Measurements from ENCODE around the gene GGT6.

DNA sequence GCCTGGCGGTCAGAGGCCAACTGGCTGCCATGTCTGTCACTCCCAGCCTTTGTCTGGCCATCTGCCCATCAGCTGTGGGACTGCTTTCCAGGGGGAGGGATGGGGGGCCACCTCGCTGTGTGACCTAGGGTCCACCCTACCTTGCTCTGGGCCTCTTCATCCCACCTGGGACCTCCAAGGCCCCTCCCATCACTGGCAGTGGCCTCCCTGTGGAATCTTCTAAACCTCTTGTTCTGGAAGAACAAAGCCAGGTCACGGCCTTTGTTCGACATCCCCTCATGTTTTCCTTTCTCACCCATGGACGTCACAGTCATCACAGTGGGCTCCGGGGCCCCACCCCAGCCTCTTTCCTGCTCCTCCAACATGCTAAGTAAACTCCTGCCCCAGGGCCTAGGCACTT, 37.7 kb downstream of the GGT6 start:
- TF ChIP-seq, protein P1, sequence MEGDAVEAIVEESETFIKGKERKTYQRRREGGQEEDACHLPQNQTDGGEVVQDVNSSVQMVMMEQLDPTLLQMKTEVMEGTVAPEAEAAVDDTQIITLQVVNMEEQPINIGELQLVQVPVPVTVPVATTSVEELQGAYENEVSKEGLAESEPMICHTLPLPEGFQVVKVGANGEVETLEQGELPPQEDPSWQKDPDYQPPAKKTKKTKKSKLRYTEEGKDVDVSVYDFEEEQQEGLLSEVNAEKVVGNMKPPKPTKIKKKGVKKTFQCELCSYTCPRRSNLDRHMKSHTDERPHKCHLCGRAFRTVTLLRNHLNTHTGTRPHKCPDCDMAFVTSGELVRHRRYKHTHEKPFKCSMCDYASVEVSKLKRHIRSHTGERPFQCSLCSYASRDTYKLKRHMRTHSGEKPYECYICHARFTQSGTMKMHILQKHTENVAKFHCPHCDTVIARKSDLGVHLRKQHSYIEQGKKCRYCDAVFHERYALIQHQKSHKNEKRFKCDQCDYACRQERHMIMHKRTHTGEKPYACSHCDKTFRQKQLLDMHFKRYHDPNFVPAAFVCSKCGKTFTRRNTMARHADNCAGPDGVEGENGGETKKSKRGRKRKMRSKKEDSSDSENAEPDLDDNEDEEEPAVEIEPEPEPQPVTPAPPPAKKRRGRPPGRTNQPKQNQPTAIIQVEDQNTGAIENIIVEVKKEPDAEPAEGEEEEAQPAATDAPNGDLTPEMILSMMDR (optimal IDR thresholded peaks at IDR 0.05 in 1 of 3, IDR thresholded peaks at IDR 0.05 in 1 of 3, conservative IDR thresholded peaks at IDR 0.05 in 1 of 3; ENCODE audit: extremely low read depth in 1 of 3, insufficient read depth in 2 of 3, low read length in 3 of 3): no peak
- TF ChIP-seq EZH2 (IDR thresholded peaks at IDR 0.05; ENCODE audit: low read length): no peak

All from keratinocyte (primary cell).